Measurements from ENCODE around the gene PLEKHM3. TPM values are rescaled to one million over a fixed set of nuclear protein-coding genes. Genes with fewer than 3 reads are reported as not detected.

Gene PLEKHM3
- total RNA-seq, 1 donor from 2014 or later: 12.1 TPM

GRCh38 chr2:207839028-207839427 is 186.3 kb downstream of the PLEKHM3 start:
- TF ChIP-seq, protein P1, sequence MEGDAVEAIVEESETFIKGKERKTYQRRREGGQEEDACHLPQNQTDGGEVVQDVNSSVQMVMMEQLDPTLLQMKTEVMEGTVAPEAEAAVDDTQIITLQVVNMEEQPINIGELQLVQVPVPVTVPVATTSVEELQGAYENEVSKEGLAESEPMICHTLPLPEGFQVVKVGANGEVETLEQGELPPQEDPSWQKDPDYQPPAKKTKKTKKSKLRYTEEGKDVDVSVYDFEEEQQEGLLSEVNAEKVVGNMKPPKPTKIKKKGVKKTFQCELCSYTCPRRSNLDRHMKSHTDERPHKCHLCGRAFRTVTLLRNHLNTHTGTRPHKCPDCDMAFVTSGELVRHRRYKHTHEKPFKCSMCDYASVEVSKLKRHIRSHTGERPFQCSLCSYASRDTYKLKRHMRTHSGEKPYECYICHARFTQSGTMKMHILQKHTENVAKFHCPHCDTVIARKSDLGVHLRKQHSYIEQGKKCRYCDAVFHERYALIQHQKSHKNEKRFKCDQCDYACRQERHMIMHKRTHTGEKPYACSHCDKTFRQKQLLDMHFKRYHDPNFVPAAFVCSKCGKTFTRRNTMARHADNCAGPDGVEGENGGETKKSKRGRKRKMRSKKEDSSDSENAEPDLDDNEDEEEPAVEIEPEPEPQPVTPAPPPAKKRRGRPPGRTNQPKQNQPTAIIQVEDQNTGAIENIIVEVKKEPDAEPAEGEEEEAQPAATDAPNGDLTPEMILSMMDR (conservative IDR thresholded peaks at IDR 0.05): no peak
- no peak overlapping the region for H3K4me3 Mint-ChIP-seq
- H3K9me3 Mint-ChIP-seq: no peaks in the 10 kb centered on the region
- no peak overlapping the region for H3K27ac Mint-ChIP-seq
- H3K36me3 Mint-ChIP-seq: no peaks in the 10 kb centered on the region
- H3K4me1 Mint-ChIP-seq (ENCODE audit: unreplicated experiment): peaks cover 13% of the 10 kb centered on the region
- no peak for DNase-seq (ENCODE audit: extremely low spot score, unreplicated experiment)
- H3K27me3 Mint-ChIP-seq: no peaks in the 10 kb centered on the region

DNA sequence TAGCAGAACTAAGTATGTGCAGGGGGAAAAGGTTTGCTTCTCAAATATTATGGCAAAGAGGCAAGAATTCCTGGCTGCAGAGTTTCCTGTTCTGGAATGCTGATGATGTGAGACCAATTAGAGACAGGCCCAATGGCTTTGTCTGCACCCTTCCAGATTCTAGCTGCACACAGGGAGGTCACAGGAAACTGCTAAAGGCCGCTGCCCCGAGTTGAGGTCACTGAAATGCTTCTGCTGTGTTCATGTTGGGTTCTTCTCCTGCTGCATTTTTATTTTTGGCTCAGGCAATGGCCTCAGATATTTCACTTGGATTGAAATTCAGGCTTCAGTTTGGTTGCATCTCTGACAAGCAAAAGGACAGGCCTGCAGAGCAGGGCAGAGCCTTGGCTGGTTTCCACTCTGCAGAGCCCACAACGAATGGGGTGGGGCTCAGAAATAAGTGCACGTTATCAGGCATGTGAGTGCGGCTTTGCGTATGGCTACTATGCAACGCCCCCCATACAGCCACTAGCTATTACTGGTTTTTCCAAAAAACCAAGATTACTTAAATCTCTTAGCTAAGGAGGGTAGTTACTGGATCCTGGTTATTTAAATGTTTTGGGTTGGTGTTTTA is 188.7 kb downstream of the PLEKHM3 start:
- H3K27ac Mint-ChIP-seq: no peak overlapping the region
- TF ChIP-seq, protein P1 (conservative IDR thresholded peaks at IDR 0.05): no peak
- H3K4me3 Mint-ChIP-seq: no peak overlapping the region
- H3K9me3 Mint-ChIP-seq: no peaks in the 10 kb centered on the region
- no peaks in the 10 kb centered on the region for H3K27me3 Mint-ChIP-seq
- H3K36me3 Mint-ChIP-seq: no peaks in the 10 kb centered on the region
- no peak for DNase-seq (ENCODE audit: extremely low spot score, unreplicated experiment)
- peaks cover 13% of the 10 kb centered on the region for H3K4me1 Mint-ChIP-seq (ENCODE audit: unreplicated experiment)

GRCh38 chr2:207835805-207836204 is 189.5 kb downstream of the PLEKHM3 start:
- peaks cover 13% of the 10 kb centered on the region for H3K4me1 Mint-ChIP-seq (ENCODE audit: unreplicated experiment)
- no peaks in the 10 kb centered on the region for H3K27me3 Mint-ChIP-seq
- H3K27ac Mint-ChIP-seq: no peak overlapping the region
- H3K4me3 Mint-ChIP-seq: no peak overlapping the region
- no peaks in the 10 kb centered on the region for H3K9me3 Mint-ChIP-seq
- H3K36me3 Mint-ChIP-seq: no peaks in the 10 kb centered on the region
- TF ChIP-seq, protein P1 (conservative IDR thresholded peaks at IDR 0.05): no peak
- no peak for DNase-seq (ENCODE audit: extremely low spot score, unreplicated experiment)

GRCh38 chr2:207833251-207833751 is 192.0 kb downstream of the PLEKHM3 start:
- no peaks in the 10 kb centered on the region for H3K27me3 Mint-ChIP-seq
- no peak for DNase-seq (ENCODE audit: extremely low spot score, unreplicated experiment)
- no peaks in the 10 kb centered on the region for H3K9me3 Mint-ChIP-seq
- no peak overlapping the region for H3K27ac Mint-ChIP-seq
- TF ChIP-seq, protein P1 (conservative IDR thresholded peaks at IDR 0.05): no peak
- no peak overlapping the region for H3K4me3 Mint-ChIP-seq
- no peaks in the 10 kb centered on the region for H3K36me3 Mint-ChIP-seq
- peaks cover 17% of the 10 kb centered on the region for H3K4me1 Mint-ChIP-seq (ENCODE audit: unreplicated experiment)

DNA sequence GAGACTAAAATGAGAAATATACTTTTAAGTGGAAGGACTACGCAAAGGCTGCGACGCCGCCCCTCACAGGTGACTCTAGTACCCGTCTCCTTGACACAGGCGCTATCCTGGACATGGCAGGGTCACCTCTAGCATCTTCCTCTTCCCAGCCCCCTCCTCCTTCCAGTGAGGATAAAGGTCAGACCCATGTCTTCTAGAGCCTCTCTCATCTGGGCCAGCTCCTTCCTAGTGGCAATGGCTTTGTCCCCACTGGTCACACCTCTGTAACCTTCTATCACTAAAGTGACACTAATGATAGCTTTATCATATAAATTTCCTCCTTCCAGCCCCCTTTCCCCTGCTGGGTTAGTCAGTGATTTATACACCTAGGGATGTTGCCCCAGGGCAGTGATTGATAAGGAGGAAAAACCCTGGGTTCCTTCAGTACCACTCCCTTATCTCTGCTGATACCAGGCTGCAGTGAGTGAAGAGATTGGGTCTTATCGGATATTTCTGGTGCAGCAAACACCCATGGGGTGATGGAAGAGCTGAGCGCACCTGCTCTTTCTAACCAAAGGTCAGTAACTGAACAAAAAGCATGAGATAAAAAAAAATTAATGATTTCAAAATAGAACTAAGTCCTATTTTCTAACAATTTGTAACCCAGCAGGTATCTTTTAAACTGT is 193.6 kb downstream of the PLEKHM3 start:
- TF ChIP-seq, protein P1 (conservative IDR thresholded peaks at IDR 0.05): no peak
- Mint-ChIP-seq H3K36me3 (peaks cover 4% of the 10 kb centered on the region), H3K27ac (peak overlapping the region; percentile 8), H3K9me3 (no peaks in the 10 kb centered on the region), H3K27me3 (no peaks in the 10 kb centered on the region), H3K4me1 (ENCODE audit: unreplicated experiment) (peaks cover 14% of the 10 kb centered on the region), H3K4me3 (no peak overlapping the region)
- DNase-seq (ENCODE audit: extremely low spot score, unreplicated experiment): no peak

All from type B pancreatic cell (in vitro differentiated cells).